ENCODE results near the gene LIMD2. TPM values are rescaled to one million over a fixed set of nuclear protein-coding genes. Genes with fewer than 3 reads are reported as not detected.

Gene LIMD2
- total RNA-seq, 1 donor from 2014 or later: 421 TPM

GRCh38 chr17:63705657-63706056 lies 5.7 kb upstream of the LIMD2 start:
- H3K27ac Mint-ChIP-seq: peak overlapping the region; percentile 82
- ATAC-seq (ENCODE audit: low read depth): no peak
- H3K9me3 Mint-ChIP-seq: no peaks in the 10 kb centered on the region
- H3K4me3 Mint-ChIP-seq: no peak overlapping the region
- CTCF ChIA-PET: interaction anchor here (1.3 kb wide), 1 partner anchor 30 kb away, joined by 3 read pairs; no protein-coding TSS in a partner anchor
- TF ChIP-seq, protein P1, sequence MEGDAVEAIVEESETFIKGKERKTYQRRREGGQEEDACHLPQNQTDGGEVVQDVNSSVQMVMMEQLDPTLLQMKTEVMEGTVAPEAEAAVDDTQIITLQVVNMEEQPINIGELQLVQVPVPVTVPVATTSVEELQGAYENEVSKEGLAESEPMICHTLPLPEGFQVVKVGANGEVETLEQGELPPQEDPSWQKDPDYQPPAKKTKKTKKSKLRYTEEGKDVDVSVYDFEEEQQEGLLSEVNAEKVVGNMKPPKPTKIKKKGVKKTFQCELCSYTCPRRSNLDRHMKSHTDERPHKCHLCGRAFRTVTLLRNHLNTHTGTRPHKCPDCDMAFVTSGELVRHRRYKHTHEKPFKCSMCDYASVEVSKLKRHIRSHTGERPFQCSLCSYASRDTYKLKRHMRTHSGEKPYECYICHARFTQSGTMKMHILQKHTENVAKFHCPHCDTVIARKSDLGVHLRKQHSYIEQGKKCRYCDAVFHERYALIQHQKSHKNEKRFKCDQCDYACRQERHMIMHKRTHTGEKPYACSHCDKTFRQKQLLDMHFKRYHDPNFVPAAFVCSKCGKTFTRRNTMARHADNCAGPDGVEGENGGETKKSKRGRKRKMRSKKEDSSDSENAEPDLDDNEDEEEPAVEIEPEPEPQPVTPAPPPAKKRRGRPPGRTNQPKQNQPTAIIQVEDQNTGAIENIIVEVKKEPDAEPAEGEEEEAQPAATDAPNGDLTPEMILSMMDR (IDR thresholded peaks at IDR 0.05): no peak
- H3K27me3 Mint-ChIP-seq: no peaks in the 10 kb centered on the region
- POLR2A ChIA-PET: interaction anchor here (0.6 to 11.3 kb wide), 6 partner anchors 9 to 156 kb away, joined by 3 to 295 read pairs (median 4); partner anchors contain the start of genes CCDC47 and STRADA
- H3K4me1 Mint-ChIP-seq: peaks cover 73% of the 10 kb centered on the region
- H3K36me3 Mint-ChIP-seq (ENCODE audit: low read depth): peaks cover 61% of the 10 kb centered on the region
- no peak for DNase-seq
- intact Hi-C loops (cut with micrococcal nuclease): no loop called here

GRCh38 chr17:63704836-63705235 lies 4.9 kb upstream of the LIMD2 start:
- Mint-ChIP-seq H3K4me3 (no peak overlapping the region), H3K9me3 (no peaks in the 10 kb centered on the region), H3K27me3 (no peaks in the 10 kb centered on the region), H3K4me1 (peaks cover 67% of the 10 kb centered on the region), H3K27ac (peak overlapping the region; percentile 61), H3K36me3 (ENCODE audit: low read depth) (peaks cover 52% of the 10 kb centered on the region)
- ChIA-PET CTCF (interaction anchor here (1.3 kb wide), 1 partner anchor 31 kb away, joined by 3 read pairs; no protein-coding TSS in a partner anchor), POLR2A (interaction anchor here (7.3 to 11.3 kb wide), 2 partner anchors 9 to 37 kb away, joined by 106 to 295 read pairs; partner anchors contain the start of gene STRADA)
- no peak for ATAC-seq (ENCODE audit: low read depth)
- TF ChIP-seq, protein P1 (IDR thresholded peaks at IDR 0.05): no peak
- intact Hi-C loops (cut with micrococcal nuclease): no loop called here
- DNase-seq: no peak

DNA sequence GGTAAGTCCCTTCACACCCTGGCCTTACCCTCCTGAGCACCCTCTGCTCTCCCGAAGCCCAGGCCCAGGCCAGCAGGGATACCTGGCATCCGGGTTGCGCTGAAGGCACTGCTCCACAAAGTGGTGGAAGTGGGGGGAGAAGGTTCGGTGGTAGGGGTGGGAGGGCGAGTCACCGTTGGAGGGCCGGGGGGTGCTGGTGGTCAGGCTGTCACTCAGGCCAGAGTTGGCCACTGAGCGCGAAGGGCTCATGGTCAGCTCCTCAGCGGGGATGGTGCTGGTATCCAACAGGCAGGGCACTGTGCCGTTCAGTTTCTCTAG lies 4.3 kb upstream of the LIMD2 start:
- ATAC-seq (ENCODE audit: low read depth) (no peak), DNase-seq (no peak)
- Mint-ChIP-seq H3K9me3 (no peaks in the 10 kb centered on the region), H3K36me3 (ENCODE audit: low read depth) (peaks cover 46% of the 10 kb centered on the region), H3K27me3 (no peaks in the 10 kb centered on the region), H3K4me3 (no peak overlapping the region), H3K27ac (peak overlapping the region; percentile 61), H3K4me1 (peaks cover 67% of the 10 kb centered on the region)
- TF ChIP-seq, protein P1 (IDR thresholded peaks at IDR 0.05): no peak
- CTCF ChIA-PET: no interaction called here
- intact Hi-C loops (cut with micrococcal nuclease): no loop called here
- POLR2A ChIA-PET: interaction anchor here (0.5 to 11.3 kb wide), 4 partner anchors 24 to 108 kb away, joined by 3 to 295 read pairs (median 4); partner anchors contain the start of genes DDX42 and STRADA

DNA sequence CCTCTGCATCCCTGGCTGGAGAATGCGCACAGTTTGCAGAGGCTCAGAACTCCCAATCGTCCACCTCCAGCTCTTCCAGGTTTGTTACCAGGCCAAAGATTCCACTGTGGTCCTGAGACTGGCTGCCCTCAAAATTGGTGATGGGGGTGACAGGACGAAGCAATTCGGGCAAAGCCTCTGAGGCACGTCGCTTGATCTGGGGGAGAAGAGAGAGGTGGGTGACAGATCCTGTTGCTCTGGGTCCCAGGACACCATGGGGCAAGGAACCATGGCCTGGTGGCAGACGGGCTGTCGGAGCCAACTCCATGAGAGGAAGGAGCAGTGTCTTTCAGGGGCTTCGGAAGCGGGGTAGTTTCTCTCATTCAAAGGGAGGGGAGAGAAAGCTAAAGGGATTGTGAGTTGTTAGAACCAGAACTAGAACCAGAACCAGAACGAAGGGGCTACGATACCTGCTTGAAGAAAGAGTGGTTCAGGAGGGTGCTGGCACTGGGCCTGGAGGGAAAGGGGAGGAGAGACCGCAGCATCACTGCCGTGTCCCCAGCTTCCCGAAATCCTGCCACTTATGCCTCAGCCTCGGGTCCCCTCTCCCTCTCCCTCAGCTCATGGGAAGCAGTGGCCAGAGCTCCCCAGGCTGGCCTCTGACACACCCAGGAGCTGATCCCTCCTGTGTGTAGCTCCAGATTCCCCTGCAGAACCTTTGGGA lies 3.8 kb upstream of the LIMD2 start:
- TF ChIP-seq, protein P1 (IDR thresholded peaks at IDR 0.05): no peak
- no peaks in the 10 kb centered on the region for H3K9me3 Mint-ChIP-seq
- peaks cover 67% of the 10 kb centered on the region for H3K4me1 Mint-ChIP-seq
- ATAC-seq (ENCODE audit: low read depth) (no peak), DNase-seq (no peak)
- no peaks in the 10 kb centered on the region for H3K27me3 Mint-ChIP-seq
- peaks cover 41% of the 10 kb centered on the region for H3K36me3 Mint-ChIP-seq (ENCODE audit: low read depth)
- no peak overlapping the region for H3K4me3 Mint-ChIP-seq
- ChIA-PET CTCF (interaction anchor here (1.1 kb wide), 1 partner anchor 39 kb away, joined by 3 read pairs; no protein-coding TSS in a partner anchor), POLR2A (interaction anchor here (0.5 to 11.3 kb wide), 8 partner anchors 9 to 108 kb away, joined by 3 to 295 read pairs (median 4); partner anchors contain the start of genes CCDC47, DDX42 and STRADA)
- intact Hi-C loops (cut with micrococcal nuclease): no loop called here
- H3K27ac Mint-ChIP-seq: peak overlapping the region; percentile 61

- Mint-ChIP-seq H3K9me3 (no peaks in the 10 kb centered on the region), H3K27me3 (no peaks in the 10 kb centered on the region), H3K36me3 (ENCODE audit: low read depth) (peaks cover 43% of the 10 kb centered on the region), H3K4me1 (peaks cover 66% of the 10 kb centered on the region), H3K27ac (peak overlapping the region; percentile 95), H3K4me3 (peak overlapping the region; percentile 80)
- intact Hi-C loops (cut with micrococcal nuclease): no loop called here
- no peak for DNase-seq
- TF ChIP-seq, protein P1 (IDR thresholded peaks at IDR 0.05): no peak
- no peak for ATAC-seq (ENCODE audit: low read depth)
- ChIA-PET CTCF (interaction anchor here (1.1 kb wide), 1 partner anchor 39 kb away, joined by 3 read pairs; no protein-coding TSS in a partner anchor), POLR2A (interaction anchor here (0.9 to 11.3 kb wide), 9 partner anchors 8 to 140 kb away, joined by 3 to 295 read pairs (median 4); partner anchors contain the start of genes CCDC47, DDX42, SMARCD2 and STRADA)
Measured at GRCh38 chr17:63703029-63703428, 3.1 kb upstream of the LIMD2 start.

Measured in activated B cell treated with CpG ODN at 0.5 μM for 24 hours (primary cell).